T-helper 9 cell (primary cell): Measurements from ENCODE around the gene PLEKHH3.
"Not testable (repeated sequence)": the region's sequence is repeated elsewhere in the genome, so short reads cannot be mapped to it uniquely, and the experiment has no call there.

ENCODE experiments used
- DNase-seq: peaks from one replicate; pipeline ENCODE4 v3.0.0-alpha.2; 2020

The PLEKHH3 gene

DNA sequence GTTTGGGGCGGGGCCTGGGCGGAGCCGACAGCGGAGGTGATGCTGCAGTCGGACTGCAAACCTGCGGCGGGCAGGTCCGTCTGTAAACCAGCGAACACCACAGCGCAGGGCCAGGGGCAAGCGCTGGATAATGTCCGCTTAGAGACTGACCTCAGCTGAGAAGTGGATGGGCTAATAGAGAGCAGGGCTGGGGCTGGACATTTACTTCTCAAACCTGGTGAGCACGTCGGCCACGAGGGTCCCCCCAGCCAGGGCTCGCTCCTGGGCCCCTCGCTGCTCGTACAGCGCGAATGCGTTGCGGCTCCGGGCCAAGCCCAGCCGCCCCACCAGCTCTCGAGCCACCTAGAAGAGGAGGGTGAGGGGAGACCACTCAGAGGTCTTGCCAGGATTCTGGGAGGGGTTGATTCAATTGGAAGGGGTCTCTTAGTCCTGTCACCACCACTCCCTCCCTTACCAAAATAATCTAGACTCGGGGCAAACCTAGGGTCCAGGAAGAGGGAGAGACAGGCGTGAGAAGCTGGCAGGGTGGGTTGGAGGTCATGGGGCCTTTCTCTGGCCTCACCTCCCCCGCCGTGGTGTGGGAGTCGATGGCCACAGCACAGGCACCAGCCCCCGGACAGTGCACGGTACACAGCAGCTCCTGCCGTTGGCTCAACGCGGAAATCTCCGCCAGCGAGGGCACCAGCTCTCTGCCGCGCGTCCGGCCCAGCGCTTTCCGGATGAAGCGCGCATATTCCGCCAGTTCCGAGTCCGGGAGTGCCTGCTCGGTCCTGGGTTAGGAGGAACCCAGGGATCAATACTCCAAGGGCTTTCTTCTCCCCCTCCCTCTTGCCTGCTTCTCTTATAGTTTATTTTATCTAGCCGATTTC lies 5.8 kb downstream of the PLEKHH3 start:
- no peak for DNase-seq

DNA sequence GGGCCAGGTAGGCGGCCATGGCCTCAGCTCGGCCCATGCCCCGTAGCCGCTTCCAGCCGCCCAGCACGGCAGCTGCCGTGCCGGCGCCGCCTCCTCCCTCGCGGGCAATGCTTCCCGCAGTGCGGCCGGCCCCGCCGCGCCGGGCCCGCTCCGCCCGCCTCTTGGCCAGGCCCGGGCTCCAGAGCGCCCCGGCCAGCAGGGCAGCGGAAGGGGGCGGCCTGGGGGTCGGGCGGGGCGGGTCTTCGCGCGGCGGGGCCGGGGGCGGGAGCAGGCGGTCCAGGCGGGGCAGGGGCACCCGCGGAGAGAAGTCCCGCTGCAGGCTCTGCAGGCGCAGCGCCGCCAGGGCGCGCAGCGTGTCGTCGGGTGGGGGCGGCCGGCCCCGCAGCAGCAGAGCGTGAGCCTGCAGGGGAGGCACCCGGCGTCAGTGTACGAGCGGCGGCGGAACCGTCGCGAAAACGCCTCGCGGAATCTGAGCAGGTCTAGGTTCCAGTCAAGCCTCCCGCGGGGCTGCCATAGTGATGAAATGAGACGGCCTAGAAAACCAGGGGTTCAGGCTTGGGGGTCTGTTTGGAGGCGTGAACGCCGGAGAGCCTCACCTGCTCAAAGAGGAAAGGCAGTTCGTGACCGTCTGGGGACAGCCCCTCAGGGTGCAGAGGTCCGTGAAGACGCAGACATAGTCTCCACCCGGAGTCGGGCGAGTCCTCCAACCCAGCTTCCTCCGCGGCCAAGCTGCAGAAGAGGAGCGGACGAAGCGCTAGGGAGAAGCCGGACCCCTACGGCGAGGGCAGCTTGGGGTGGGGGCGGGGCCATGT lies 6.6 kb downstream of the PLEKHH3 start:
- DNase-seq = peak; percentile 45

DNA sequence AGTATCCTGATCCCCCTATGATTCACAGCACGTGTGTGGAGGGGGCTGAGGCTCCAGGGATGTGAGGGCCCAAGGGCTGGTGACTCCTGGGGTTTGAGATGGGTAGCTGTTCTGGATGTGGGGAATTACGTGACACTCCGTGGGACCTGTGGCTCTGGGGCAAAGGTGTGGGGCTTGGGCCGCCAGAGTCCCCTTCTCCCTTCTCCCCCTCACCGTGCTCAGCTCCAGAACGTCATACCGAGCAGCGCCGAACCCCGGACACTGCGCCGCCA lies 7.2 kb downstream of the PLEKHH3 start:
- no peak for DNase-seq

DNA sequence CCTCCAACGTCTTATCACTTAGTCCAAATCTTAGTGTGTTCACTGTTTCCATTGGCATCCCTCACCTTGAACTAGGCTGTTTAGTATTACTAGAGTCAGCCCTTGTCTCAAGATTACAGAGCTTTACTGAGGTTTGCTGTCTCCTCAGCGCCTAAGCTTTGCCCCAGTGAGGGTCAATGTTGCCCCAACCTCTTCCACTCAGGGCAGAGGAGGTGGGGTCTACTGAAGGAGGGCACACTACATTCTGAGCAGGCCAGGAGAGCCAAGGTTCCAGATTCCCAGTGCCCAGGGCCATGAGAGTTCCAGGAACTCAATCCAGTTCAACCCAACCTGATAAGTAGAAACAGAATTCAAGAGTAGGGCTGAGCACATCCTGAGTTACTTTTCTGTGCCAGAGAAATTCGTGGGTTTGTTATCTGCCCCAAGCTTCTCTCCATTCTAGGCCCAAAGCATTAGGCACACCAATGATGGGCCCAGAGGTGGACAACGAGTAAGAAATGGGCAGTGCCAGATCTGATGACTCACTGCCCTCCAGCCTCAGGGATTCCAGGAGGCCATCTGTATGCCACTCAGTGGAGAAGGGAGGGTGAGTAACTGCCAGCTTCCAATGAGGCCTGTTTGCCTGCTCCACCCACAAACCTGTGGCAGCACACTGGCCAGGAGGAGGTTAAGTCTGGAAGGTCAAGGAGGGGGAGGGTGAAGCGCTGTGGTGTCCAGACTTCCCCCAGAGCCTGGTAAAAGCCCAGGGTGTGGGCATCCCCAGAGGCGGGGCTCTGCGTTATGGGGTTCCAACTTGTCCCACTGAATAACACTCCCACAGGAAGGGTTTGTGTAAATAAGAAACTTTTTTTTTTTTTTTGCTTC lies 9.5 kb downstream of the PLEKHH3 start:
- DNase-seq = no peak

DNA sequence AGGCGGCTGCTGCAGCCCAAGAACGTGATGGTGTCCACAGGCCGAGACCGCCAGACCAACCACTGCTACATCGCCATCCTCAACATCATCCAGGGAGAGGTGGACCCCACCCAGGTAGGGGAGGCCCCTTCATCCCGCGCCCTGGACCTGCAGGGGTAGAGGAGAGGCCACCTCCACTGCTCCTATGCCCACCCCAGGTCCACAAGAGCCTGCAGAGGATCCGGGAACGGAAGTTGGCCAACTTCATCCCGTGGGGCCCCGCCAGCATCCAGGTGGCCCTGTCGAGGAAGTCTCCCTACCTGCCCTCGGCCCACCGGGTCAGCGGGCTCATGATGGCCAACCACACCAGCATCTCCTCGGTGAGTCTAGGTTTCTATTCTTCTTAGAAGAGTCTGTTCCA lies 10.7 kb downstream of the PLEKHH3 start:
- not testable (repeated sequence) for DNase-seq

DNA sequence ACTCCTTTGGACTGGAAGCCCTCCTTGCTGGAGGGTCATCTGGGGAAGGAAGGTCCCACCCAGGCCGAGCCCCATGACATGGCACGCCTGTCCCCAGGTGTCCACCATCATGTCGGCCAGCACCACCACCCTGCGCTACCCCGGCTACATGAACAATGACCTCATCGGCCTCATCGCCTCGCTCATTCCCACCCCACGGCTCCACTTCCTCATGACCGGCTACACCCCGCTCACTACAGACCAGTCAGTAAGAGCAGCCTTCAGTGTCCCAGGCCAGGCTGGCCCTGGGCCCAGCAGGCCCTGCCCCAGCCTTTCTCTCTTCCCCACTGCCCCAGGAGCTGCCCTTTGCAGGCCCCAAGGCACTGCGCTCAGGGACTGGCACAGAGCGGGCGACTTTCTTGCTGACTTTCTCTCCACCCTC lies 11.2 kb downstream of the PLEKHH3 start:
- DNase-seq = no peak

DNA sequence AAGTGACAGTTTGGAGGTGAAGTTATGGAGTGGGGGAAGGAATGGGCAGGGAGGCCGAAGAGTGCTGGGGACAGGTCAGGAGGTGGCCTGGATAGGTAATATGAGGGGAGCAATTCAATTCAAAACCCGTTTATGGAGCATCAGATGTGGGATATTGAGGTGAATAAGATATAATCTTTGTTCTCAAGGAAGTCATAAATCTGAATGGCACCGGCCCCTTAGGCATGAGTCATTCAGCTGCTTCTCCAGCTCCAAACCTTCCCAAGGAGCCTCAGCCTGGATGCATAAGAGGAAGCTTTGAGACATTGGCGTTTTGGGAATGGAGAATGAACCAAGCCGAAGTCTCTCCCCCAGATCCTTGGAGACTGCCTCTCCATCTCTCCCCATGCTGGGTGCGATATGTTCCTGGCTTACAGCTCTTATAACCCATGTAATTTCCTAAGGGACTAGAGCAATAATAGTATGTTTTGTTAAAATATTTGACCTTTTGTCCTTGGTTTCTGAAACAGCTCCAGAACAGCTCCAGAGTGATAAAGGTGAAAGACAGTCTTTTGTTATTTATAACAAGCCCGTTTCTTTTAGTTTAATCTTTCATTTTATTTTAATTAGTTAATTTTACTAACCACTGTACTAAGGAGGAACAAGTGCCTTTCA lies 16.0 kb downstream of the PLEKHH3 start:
- no peak for DNase-seq

DNA sequence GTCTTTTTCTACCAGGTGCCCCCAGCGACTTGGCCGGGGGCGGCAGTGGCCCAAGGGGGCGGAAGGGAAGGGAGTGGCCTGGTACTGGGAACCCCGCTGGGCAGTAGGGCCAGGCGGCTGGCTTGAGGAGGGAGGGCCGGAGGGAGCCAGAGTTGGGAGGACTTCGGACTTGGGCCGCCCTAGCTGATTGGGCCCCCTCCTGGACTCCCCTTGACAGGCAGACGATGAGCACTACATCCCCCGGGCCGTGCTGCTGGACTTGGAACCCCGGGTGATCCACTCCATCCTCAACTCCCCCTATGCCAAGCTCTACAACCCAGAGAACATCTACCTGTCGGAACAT lies 16.9 kb downstream of the PLEKHH3 start:
- DNase-seq = not testable (repeated sequence)

DNA sequence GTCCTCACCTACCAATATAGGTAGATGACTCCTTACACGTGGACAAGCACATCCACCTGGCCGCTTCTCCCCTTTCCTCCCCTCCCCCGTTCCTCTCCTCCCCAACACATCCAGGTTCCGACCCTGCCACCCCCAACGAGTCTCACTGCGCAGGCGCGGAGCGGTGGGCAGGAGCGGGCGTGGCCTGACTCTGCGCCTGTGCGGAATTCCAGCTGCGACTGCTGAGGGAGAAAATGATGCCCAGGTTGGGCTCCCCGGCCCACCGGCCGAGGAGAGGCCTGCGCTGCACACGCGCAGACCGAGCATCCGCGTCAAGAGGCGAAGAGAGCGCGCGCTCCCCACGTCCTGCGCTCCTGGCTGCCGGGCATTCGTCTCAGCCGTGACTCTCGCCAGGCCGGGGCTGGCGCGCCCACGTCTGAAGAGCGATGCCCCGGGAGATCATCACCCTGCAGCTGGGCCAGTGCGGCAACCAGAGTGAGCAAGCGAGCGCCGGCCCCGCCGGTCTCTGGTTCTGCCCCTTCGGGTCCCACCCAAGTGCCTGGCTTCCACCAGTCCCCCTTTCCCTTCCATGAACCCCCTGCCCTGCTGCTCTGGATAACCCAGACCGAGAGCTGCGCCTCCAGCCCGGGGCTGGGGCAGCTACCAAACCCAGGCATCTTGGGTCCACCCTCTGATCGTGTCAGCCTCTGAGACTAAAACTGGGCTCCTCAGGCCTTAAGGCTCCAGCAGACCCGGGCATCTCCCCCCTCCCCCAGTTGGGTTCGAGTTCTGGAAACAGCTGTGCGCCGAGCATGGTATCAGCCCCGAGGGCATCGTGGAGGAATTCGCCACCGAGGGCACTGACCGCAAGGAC lies 17.5 kb downstream of the PLEKHH3 start, which contains the start of gene TUBG2:
TUBG2 (plus strand) TSS at position 206 of the 853 bp plus-strand sequence; CDS start at position 426, 220 bp downstream.
- DNase-seq = peak; percentile 54

DNA sequence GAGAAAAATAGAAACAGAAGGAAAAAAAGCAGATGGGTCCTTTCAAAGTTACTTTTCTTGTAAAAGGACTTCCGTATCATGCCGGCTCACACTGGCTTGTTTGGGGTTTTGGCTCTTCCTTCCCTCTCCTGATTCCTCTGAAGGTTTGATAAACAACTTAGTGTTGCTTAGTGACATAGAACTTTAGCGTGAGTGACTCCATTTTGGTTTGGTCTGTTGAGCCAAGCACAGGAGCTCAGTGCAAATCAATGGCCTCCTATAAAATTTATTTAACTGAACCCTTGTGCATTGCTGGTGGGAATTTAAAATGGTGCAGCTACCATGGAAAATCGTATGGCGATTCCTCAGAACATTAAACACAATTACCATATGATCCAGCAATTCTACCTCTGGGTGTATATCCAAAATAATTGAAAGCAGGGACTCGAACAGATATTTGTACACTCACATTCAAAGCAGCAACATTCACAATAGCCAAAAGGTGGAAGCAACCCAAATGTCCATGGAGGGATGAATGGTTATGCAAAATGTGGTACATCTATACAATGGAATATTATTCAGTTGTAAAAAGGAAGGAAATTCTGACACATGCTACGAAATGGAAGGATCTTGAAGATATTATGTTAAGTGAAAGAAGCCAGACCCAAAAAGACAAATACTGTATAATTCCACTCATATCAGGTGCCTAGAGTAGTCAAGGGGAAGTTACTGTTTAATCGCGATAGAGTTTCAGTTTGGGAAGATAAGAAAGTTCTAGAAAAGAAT lies 18.8 kb downstream of the PLEKHH3 start:
- DNase-seq = no peak

DNA sequence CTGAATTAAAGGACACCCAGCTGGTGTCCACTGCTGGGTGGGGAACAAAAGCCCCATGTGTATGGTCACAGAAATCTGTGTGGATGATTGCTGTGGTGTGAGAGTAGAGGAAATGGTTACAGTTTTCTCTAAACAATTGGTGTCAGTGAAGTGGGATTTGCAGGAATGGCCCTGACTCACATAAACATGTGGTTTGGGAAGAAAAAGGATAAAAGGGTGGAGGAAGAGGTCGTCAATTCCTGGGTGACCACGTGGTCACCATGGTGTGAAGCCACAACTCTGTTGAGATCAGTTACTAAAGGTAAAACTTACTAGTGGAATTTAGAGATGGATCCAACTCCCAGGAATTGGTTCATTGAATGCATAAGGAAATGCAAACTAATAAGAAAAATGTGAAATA lies 21.3 kb downstream of the PLEKHH3 start:
- DNase-seq = no peak

DNA sequence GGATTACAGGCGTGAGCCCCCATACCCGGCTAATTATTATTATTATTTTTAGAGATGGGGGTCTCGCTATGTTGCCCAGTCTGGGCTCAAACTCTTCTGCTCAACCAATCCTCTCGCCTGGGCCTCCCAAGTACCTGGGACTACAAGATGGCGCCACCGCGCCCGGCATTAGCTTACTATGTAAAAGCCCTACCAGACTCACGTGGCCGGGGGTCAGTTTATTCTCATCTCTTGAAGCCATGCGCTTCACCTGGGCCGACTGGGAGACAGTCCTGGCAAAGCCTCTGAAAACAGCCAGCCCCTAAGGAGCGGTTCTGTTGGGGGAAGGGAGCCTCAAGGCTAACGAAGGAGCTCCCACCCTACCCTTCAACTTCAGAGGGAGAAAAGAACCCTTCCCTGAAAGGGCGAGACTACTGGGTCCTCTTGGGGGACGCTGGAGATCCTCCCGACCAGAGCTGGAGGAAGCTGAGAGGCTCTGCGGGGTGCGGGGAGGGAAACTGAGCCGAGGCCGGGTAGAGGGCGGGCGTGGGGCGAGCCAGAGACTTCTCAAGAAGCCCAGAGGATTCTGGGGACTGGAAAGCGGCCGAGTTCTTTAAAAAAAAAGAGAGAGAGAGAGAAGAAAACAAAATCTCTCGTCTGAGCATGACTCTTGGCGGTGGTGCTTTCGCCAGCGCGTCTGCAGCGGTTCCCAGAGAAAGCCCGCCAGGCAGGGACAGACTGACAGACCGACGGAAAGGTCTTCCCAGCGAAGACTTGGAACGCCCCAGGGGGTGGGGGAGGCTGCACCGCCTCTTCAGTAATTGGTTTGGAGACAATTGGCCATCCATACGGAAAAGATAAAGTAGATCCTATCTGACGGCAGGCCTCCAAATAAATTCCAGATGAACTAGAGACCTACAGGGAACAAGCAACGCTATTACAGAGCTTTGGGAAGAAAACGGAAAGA lies 23.3 kb downstream of the PLEKHH3 start:
- DNase-seq = no peak

DNA sequence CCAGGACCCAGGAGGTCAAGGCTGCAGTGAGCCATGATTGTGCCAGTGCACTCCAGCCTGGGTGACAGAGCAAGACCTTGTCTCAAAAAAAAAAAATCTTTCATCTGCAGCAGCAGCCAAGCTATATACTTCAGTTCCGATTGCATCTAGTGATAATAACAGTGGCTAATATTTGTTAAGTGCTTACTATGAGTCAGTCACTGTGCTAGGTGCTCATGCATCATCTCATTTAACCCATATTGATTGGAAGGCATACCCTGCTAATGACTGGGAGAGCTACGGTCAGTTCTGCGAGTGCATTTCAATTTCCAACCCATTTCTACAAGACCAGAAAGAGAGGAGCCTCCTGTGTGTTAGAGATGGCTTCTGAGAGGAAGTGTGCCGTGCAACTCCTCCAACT lies 25.4 kb downstream of the PLEKHH3 start:
- DNase-seq = no peak

DNA sequence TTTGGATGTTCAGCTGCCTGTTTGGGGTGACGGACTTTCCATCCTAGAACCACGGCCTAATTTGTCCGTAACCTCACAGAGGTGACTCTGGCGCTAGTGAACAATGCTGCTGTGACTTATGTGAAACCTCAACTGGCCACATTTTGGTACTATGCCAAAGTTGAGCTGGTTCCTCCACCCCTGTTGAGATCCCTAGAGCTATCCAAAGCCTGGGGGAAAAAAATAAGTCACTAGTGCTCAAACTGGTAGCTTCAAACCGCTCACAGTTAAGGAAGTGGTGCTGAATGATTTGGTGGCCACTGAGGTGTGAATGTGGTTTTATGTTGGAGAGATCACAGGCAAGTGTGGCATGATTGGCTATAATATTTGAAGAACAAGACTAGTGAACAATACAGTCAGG lies 29.0 kb downstream of the PLEKHH3 start:
- no peak for DNase-seq

DNA sequence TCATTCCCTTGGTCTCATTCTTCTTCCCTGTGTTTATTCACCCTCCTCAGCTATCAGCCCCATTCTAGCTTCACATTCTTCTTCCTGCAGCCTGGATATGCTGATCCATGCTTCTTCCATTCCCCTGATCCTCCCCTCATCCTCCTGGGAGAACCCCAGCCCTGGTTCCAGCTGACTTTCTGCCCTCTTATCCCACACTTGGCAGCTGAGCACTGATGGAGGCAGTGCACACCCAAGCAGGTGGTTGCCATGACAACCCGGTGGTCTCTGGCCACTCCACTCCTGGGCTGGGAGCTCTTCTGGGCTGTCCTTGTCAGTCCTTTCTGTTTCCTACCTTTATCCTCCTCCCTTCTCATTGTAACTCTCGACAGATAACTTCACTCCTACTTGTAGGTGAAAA lies 34.5 kb downstream of the PLEKHH3 start:
- DNase-seq = no peak

DNA sequence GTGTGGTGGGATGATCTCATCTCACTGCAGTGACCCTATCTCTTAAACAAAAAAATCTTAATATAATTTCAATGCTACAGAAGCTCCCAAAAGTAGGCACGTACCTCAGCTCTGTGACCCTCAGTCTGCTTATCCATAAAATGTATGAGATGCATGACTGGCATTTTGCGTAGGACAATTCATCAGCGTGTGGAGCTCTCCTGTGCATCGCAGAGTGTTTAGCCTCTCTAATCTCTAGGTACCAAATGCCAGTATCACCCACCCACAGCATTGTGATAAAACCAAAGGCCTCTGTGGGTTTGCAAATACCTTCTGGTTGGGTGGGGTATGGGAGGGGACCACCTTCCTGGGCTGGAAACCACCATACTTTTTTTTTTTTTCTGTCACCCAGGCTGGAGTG lies 36.7 kb downstream of the PLEKHH3 start:
- no peak for DNase-seq

DNA sequence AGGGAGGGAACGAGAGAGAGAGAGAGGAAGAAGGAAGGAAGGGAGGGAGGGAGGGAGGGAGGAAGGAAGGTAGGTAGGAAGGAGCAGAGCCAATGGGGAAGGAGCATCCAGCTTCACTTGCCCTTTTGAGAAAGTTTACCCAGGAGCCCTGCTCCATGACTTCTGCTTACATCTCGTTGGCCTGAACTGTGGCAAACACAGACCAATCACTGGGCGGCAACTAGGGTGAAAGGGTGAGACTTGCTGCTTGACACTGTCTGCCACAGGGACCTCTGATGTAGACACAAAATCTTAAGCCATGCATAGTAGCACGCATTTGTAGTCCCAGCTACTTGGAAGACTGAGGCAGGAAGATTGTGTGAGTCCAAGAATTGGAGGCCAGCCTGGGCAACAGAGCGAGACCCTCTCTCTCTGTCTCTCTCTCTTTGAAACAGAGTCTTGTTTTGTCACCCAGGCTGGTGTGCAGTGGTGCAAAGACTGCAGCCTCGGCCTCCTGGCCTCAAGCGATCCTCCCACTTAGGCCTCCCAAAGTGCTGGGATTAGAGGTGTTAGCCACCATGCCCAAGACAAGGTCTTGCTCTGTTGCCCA lies 37.2 kb downstream of the PLEKHH3 start:
- DNase-seq = no peak

DNA sequence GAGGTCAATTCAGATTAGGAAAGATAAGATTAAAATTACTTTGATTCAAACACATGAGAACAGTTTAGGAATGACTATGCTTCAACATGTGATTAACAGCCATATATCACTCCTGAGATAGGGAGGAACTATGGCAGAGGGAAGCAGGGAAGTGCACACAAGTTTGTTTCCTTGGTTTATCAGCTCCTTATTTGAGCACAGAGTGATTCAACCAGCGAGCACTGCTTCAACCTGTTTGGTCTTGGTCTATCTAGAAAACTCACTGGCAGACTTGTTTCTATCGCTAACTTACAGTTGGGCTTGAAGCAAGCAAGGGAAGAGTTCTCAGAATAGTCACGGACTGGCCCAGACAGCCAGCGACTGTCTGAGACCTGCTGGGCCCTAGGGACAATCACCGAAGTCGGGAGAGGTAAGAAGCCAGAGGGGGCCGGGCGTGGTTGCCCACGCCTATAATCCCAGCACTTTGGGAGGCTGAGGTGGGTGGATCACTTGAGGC lies 43.8 kb downstream of the PLEKHH3 start:
- DNase-seq = no peak

DNA sequence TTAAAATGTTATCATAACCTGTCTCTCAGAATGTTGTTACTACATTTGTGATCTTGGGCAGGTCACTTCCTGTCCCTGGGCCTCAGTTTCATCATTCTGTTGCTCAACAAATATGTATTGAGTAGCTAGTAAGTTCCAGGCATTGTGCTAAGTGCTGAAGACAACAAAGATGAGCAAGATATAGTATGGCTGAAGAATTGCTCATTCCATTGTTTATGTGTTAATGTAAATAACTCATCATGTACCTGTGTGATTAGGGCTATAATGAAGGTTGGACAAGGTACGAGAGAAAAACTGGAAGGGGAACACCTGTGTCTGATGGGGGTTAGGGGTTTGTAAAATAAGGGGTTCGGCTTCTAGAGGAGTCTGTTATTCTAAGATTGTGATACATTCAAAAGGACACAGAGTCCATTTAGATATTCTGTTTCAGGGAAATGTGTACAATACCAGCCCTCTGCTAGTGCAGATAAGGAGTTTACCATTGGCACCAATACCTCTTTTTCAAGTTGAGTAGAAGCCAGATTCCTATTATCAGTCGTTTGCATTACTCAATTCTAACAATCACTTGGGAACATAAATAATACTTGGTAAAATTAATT lies 47.3 kb downstream of the PLEKHH3 start:
- DNase-seq = no peak
